HG03558 (cell line): ENCODE data around the gene RPS21.

Experiments used
- ATAC-seq: cut with Tn5 transposase; IDR thresholded peaks from one replicate; pipeline ENCODE4 v1.9.1; 2021; ENCODE audit warnings: moderate number of reproducible peaks; ENCODE audit not compliant: unreplicated experiment; ENCODE audit errors: extremely low read depth

The RPS21 gene

DNA sequence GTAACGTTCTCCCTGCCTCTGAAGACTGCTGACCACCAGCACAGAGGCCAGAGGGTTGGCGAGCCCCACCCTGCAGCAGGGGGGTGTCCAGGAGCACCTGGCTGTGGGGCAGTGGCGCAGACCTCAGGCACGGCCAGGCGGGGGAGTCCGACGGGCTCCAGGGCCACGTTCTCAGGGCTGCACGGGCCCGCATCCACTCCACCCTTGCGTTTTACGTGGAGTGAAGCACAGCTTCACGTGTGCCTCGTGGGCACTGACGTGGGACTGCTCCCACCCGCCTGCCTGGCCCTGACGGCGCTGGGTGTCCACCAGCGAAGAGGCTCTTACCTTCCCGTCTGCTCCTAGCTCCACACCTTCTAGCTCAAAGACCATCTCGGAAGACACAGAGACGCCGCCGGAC lies 6.9 kb downstream of the RPS21 start:
- ATAC-seq = no peak

DNA sequence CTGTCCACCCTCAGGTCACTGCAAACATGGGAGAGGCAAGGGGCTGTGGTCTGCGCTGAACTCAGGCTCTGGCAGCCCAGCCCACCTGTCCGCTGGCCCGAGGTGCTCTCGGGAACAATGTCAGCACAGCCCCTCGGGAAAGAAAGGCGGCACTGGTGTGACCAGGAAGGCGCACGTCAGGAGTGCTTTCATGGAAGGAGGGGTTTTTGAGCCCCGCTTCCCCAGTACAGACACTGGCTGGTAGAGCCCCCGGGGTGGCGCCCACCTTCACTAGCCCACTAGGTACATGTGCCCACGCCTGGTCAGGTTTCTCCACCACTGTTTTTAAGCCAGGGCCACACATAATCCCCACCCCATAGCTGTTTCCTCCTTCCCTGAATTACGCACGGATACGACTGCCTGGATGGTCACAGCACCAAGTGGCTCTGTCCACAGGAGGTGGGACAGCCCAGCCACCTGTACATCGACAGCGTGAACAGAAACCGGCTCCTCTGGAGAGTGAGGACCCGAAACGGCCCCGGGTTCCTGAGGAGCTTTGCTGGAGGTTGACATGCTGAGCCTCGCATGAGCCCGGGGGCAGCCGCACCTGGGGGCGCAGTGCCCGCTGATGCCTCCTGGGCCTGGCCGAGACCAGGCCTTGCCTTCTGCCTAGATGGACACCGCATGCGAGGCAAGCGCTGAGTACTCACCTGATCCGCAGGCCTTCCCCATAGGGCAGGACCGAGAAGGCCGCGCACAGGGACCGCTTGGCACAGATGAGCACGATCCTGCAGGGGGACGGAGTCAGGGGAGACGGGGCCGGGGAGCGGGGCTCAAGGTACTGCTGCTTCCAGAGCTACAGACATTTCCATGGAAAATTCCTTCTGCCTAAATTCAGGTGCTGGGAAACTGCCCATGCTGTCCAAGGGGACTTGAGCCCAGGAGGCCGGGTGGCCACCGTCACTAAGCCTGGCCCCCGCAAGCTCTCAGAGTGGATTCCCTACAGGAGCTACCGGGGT lies 7.6 kb downstream of the RPS21 start:
- ATAC-seq = no peak

DNA sequence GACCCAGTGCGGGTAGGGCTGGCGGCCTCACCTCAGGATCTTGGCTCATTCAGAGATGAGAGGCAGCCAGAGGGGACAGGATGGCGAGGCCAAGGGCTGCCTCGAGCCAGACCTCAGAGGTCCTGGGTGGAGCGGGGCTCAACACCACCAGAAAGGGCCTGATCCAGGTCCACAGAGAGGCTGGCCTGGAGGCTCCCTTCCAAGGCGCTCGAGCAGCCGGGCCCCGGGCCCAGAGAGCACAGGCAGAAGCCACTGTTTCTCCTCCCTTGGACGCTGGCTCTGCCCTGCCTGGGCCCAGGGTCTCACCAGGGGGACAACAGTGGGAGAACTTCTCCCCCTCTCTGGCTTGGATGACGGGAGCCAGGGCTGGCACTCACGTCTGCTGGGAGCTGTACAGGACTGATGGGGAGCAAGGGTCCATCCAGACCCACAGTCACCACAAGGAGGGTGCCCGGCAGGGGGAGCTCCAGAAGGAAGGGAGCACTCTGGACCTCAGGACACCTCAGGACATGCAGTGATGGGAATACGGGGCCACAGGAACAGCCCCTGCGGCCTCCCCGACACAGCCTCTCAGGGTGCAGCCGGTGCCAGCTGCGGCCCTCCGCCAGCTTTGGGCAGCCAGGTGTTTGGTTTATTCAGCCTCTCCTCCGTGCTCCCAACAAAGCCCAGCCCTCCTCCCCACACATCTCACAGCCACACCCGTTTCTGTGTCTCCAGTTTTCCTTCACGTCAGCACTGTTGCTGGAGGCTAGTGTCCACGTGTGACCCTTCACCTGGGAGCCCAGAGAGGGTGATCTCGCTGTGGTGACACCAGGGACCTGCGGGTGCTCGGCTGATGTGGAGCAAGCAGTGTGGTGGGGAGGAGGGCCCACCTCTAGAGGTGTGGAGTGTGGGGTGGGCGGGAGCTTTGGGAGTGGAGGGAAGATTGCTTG lies 8.7 kb downstream of the RPS21 start:
- ATAC-seq = no peak

DNA sequence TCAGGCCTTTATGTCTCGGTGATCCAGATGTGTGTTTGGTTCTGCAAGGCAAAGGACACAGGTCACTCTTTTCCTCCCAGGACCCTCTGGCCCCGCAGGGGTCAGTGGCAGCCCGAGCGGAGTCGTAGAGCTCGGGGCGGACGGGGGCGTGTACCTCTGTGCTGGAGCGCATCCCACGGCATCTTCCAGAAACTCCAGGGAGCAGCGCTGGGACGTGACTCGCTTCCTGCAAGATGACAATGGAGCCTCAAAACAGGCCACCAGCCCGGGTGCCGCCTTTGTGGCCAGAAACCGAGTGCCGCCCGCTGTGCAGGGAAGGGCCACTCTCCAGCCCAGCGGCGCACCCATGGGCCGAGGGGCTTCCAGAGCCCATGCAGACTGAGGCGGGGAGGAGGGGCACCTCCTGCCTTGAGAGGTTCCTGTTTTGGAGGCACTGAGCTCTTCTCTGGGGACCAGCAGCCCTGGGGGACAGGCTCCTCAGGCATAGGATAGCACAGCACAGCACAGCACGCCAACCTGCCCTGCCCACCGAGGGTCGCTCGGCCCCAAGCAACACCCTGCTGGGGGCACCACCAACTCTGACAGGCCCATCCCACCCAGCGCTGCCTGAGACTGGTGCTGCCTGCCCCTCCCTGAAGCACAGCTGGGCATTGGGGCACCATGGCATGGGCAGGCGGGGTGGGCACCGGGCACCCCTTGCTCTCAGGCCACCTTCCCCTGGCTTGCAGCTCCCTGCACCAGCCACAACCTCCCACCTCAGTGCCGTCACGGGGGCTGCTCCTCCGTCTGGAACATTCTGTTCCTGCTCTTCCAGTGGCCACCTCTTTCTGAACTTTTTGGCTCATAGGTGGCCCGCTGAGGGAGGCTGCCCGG lies 9.7 kb downstream of the RPS21 start:
- ATAC-seq = no peak

DNA sequence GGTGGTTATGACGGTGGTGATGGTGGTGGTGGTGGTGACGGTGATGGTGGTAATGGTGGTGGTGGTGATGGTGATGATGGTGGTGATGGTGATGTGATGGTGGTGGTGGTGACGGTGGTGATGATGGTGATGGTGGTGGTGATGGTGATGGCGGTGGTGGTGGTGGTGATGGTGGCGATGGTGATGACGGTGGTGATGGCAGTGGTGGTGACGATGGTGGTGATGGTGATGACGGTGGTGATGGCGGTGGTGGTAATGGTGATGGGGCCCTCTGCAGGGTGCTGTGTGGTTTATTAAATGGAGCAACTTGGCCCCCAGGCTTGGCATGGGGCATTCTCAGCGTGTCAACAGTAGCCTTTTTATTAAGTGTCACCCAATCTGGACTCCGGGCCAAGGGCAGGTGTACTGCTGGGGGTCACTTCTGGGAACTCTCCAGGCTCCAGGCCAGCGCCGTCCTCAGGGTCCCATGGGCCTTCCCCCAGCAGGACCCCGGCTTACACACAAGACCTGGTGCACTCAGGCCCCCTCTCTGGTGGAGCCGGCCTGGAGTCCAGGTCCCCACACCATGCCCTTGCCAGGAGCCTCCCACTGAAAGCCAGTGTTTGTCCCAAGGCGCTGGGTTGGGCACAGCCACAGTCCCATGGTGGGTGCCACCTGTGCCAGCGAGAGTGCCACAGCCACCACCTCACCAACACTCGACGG lies 11.4 kb downstream of the RPS21 start:
- no peak for ATAC-seq

DNA sequence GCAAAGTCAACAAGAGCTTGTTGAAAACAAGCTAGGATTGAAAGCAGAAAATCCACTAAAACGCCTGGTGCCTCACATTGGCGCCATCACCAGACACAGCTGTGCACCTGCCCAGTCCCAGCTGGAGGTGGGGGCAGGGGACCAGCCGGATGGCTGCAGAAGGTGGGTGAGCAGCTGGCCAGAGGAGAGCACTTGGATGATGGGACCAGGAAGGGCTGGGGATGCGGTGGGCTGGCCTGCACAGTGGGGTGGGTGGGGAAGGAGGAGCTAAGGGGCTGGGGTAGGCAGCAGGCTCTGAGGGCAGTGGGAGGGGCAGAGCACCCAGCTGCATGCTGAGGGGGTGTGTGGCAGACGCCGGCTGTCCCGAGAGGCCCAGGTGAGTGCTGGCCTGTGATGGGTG lies 13.1 kb downstream of the RPS21 start:
- no peak for ATAC-seq

DNA sequence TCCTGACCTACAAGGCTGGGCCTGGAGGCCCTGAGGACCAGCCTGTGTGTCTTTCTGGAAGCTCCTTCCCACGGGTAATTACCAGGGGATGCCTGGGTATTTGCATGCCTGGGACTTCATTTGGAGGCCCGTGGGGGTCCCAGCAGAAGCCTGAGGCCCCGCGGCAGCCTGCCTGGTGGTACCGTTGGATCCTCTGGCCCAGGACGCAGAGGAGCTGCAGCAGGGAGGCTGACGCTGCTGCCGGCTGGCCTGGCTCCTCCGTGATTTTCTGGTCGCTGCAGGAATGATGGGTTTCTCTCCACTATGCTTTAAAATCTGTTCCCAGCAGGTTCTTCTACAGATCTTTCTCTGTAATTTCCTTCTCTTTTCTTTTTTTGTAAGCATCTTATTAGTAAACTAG lies 13.6 kb downstream of the RPS21 start:
- no peak for ATAC-seq

DNA sequence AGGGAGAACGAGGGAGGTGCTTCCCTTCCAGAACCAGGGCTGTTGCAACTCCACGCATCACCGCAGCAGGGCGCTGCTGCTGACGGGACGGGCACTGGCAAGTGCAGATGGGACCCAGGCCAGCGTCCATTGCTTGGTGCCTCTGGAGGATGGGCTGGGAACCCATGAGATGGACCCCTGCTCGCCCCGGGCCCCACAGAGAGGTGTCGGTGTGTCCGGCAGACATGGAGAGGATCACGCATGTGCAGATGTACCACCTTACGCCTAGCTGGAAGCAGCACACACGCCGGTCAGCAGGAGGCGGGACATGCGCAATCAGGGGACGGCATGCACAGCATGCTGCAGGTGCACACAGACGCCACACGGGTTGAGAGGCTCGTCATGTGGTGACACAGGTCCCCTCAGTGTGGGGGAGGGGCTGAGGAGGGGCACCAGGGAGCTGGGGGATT lies 14.5 kb downstream of the RPS21 start:
- ATAC-seq = no peak

DNA sequence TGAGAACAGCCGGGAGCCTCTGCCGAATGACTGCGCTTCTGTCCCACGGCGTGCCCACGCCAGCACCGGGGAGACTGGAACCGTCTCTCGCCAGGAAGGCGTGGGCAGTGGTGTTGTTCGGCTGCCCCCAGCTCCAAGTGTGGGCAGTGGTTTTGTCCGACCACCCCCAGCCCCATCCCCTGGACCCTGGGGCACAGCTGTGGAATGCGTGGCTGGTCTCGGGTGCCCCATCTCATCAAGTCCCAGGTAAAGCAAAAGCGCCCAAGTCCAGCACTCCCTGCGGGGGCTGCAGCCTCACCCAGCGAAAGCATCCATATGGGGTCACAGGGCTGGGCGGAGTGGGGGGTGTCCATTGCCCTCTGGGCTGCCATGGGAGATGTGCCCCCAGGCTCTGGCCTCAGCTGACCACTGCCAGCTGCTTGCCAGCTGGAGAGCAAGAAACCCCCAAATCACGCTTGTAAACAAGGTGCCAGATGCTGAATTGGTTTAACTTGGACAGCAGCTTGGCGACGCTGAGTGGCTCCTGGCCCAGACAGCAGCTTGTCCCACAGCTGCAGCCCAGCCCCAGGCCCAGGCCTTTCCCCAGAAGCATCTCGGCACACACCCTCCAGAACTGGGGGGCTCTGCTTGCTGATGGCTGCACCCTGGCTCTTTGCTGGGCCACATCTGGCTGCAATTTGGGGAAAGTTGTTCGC lies 15.7 kb downstream of the RPS21 start:
- no peak for ATAC-seq

DNA sequence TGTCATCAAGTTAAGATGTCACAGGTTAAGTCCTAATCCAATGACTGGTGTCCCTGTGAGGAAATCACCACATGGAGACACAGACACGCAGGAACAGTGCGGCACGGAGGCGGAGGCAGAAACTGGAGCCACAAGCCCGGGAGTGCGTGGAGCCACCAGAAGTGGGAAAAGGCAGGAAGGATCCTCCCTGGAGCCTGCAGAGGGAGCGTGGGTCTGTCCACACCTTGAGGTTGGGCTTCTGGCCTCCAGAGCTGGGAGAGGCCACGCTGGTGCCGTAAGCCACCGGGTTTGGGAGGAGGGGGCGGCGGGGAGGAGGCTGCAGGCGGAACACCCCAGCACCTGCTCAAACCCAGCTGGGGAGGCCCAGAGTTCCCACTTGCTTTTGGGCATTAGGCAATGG lies 16.4 kb downstream of the RPS21 start:
- ATAC-seq = no peak

DNA sequence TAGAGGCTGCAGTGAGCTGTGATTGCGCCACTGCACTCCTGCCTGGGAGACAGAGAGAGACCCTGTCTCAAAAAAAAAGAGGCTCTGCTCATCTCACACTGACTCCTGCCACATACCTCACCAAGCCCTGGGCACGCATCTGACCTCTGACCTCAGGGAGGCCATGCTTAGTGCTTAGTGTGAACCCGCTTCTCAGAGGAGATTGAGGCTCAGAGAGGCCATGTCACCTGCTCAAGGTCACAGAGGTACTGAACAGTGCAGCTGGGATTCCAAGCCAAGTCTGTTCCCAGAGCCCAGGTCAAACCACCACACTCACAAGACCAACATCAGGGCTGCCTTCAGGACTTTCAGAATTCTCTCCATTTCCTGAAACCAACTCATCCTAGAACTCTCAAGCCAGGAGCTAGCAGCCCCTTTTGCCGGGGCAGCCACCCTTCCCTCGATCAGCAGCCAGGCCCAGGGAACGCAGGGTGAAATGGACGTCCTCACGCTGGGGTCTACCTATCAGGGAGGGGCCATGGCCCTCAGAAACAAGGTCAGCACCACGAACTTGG lies 17.3 kb downstream of the RPS21 start:
- ATAC-seq = no peak

DNA sequence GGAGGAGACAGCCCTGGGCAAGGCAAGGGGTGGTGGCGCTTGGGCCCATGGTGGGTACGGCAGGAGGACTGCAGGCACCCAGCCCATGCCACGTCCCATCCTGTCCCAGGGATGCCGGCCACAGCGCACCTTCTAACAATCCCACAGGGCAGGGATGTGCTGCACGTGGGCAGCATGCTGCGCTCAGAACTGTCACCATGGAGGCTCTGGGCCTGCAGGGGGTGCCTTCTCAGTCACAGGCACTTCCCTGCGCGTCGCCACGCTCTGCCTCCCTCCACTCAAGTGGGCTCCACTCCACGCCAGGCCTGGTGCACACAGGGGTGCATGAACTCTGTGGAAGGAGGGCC lies 17.8 kb downstream of the RPS21 start:
- no peak for ATAC-seq

DNA sequence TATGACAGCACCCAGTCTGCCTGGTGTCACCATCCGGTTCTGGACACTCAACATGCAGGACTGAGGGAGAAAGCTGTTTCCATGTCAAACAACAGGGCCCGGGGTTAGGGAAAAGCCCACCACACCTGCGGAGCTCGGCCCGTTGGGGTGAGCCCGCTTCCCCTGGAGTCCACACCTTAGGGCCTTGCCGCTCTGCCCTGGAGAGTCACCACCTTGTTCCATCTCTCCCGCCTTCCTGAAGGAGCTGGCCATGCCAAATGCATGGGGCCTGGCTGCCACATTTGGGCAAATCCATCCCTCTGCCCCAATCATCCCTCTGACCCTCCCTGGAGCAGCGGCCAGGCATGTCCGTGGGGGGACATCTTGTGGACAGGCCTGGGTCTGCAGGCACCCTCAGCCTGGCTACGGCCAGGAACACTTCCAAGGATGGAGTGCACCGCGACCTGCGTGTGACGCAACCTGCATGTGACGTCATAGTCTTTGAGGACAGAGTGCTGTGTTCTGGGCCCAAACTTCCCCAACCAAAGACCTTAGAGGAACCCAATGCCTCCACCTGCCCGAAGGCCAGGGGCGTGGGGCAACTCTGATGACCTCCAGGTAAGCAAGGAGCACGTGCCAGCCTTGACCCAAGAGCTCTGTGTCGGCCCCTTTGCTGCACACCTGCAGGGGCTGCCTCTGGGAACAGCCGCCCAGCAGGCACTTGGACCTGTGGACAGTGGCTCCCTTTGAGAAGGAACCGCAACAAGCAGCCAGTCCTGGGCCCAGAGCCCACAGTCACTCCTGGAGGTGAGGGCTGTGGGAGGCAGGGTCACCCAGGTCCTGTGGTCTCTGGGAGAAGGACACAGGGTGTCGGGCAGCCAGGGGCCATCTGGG lies 18.4 kb downstream of the RPS21 start:
- no peak for ATAC-seq

DNA sequence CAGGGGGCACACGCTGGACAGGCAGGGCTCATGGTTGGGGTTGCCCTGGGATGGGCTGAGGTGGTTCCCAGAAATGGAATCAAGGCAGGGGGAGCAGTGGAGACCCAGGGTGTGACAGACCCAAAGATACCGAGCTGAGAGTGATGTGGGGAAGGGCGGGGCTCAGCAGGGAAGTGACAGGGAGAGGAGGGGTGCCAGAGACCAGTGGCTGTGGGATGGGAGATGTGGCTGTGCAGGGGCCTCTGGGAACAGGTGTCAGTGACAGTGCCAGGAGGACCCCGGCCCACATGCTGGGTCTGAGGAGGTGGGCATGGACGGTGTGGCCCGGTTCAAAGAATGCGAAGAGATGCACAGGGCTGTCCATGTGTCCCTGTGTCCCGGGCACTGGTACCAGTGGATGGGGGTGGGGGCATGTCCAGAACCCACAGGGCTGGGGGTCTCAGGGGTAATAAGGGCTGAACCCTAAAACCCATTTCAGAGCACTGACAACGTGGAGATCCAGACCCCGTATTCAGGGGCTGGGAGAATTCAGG lies 19.1 kb downstream of the RPS21 start:
- ATAC-seq = no peak

DNA sequence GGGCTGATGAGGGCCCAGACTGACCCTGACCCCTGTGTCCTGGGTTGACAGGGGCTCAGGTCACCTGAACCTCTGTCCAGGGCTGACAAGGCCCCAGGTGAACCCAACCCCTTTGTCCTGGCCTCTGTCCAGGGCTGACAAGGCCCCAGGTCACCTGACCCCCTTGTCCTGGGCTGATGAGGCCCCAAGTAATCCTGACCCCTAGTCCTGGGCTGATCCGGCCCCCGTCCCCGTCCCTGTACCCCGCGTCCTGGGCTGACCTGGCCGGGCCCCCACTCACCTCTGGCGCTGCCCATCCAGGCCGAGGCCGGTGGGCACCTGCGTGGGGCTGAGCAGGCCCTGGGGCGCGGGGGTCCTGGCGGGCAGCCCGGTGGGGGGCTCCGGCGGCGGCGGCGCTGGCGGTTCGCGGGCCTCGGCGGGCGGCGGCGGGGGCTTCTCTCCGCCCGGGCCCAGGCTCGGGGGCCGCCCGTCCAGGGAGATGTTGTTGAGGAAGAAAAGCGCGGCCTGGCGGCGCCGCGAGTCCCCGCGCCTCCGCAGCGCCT lies 19.8 kb downstream of the RPS21 start:
- ATAC-seq = no peak

DNA sequence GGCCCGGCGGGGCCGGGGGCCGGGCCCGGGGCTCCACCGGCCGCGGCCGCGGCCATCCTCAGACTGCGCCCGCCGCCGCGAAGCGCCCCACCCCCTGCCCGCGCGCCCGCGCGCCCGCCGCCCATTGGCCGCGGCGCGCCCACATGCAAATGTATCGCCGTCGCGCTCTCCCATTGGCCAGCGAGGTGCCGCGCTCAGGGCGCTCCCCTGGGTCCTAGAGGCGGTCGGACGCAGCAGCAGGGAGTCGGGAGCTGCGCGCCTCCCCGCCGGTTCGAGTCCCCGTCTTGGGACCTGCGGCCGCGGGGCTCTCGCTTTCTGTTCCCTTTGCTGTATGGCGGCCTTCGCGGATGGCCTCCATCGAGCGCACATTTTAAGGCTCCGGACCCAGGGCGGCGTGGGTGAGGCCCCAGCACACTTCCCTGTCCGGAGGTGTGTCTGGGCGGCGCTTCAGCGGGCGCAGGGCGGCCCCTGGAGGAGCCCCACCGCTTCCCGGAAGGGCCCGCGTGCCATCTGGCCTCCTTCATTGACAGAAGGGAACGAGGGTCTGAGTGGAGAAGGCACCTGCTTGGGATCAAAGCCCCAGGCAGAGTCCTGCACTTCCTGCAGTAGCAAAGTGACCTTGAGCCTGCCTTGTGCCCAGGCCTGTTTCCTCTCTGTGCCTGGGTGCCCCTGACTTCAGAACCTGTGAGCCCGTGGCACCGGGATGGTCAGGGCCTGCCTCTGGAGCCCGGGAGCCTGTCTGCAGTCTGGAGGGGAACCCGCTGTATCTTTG lies 20.5 kb downstream of the RPS21 start, which contains the start of gene CABLES2:
TSS of gene CABLES2 (minus strand) at position 65 of the 772 bp plus-strand sequence. CDS start at position 56, 9 bp downstream.
- ATAC-seq = peak; percentile 84
